ENCODE data around the gene PLA2G6. TPM values are rescaled to one million over a fixed set of nuclear protein-coding genes. Genes with fewer than 3 reads are reported as not detected.

PLA2G6 gene
- total RNA-seq, 1 experiment from 2014 or later: 36.0 TPM

- no TSS peak for BruUV-seq (replicated peaks)
- intact Hi-C loops (cut with micrococcal nuclease): no loop called here
- Histone ChIP-seq H4K20me1 (ENCODE audit: insufficient read depth) (no peaks in the 10 kb centered on the region), H2AFZ (ENCODE audit: low read depth, low read length, poor library complexity, severe bottlenecking) (no peak overlapping the region), H3K4me2 (ENCODE audit: low read length) (no peak overlapping the region), H3K4me3 (replicated peaks in 1 of 2; ENCODE audit: low read depth in 1 of 2, low read length in 2 of 2) (no peak overlapping the region), H3K27me3 (ENCODE audit: insufficient read depth, low read length) (no peaks in the 10 kb centered on the region), H3K9ac (ENCODE audit: low read length) (no peak overlapping the region), H3K36me3 (ENCODE audit: control insufficient read depth in 1 of 2, insufficient read depth in 2 of 2, low read length in 2 of 2) (peaks cover 0 to 13% of the 10 kb centered on the region in 2 experiments; a peak in 2 of 4 replicates), H3K4me1 (ENCODE audit: control insufficient read depth in 1 of 2, insufficient read depth in 2 of 2, low read length in 2 of 2) (peaks cover 2 to 37% of the 10 kb centered on the region in 2 experiments; a peak in 3 of 4 replicates), H3K9me2 (ENCODE audit: insufficient read depth) (no peaks in the 10 kb centered on the region), H3K79me2 (ENCODE audit: insufficient read depth, low read length) (peaks cover 52% of the 10 kb centered on the region), H3K27ac (ENCODE audit: low read depth, low read length) (no peak overlapping the region), H3K9me3 (ENCODE audit: control insufficient read depth in 1 of 2, insufficient read depth in 1 of 2, low read depth in 1 of 2, low read length in 2 of 2) (no peaks in the 10 kb centered on the region)
- DNase-seq (ENCODE audit: low read depth, low spot score) (no peak), ATAC-seq (no peak)
- CTCF ChIA-PET: no interaction called here
- POLR2A ChIA-PET: no interaction called here
- no peak for TF ChIP-seq CTCF (IDR thresholded peaks at IDR 0.05 in 2 of 3, conservative IDR thresholded peaks at IDR 0.05 in 1 of 3; ENCODE audit: borderline replicate concordance in 1 of 3, insufficient read depth in 1 of 3, low read depth in 2 of 3, low read length in 2 of 3)
- TF ChIP-seq ZFX (IDR thresholded peaks at IDR 0.05): no peak
- TF ChIP-seq SP1 (IDR thresholded peaks at IDR 0.05; ENCODE audit: low read depth): no peak
- TF ChIP-seq ZBTB33 (IDR thresholded peaks at IDR 0.05; ENCODE audit: extremely low read depth, insufficient replicate concordance, low read length): no peak
- RAD21 ChIA-PET (ENCODE audit: low non-redundant PET in 1 of 2, low total read pairs in 2 of 2, uncharacterized antibody in 2 of 2, unreplicated experiment in 2 of 2): no interaction called here
Observed at GRCh38 chr22:38212442-38212841, 30.8 kb upstream of the PLA2G6 start.

- Histone ChIP-seq H3K79me2 (ENCODE audit: insufficient read depth, low read length) (peaks cover 56% of the 10 kb centered on the region), H3K4me2 (ENCODE audit: low read length) (no peak overlapping the region), H3K27ac (ENCODE audit: low read depth, low read length) (no peak overlapping the region), H3K4me1 (ENCODE audit: control insufficient read depth in 1 of 2, insufficient read depth in 2 of 2, low read length in 2 of 2) (peaks cover 2 to 36% of the 10 kb centered on the region in 2 experiments; a peak in 3 of 4 replicates), H2AFZ (ENCODE audit: low read depth, low read length, poor library complexity, severe bottlenecking) (no peak overlapping the region), H3K9me3 (ENCODE audit: control insufficient read depth in 1 of 2, insufficient read depth in 1 of 2, low read depth in 1 of 2, low read length in 2 of 2) (no peaks in the 10 kb centered on the region), H3K36me3 (ENCODE audit: control insufficient read depth in 1 of 2, insufficient read depth in 2 of 2, low read length in 2 of 2) (peaks cover 0 to 12% of the 10 kb centered on the region in 2 experiments; a peak in 2 of 4 replicates), H3K9ac (ENCODE audit: low read length) (no peak overlapping the region), H4K20me1 (ENCODE audit: insufficient read depth) (no peaks in the 10 kb centered on the region), H3K4me3 (replicated peaks in 1 of 2; ENCODE audit: low read depth in 1 of 2, low read length in 2 of 2) (no peak overlapping the region), H3K27me3 (ENCODE audit: insufficient read depth, low read length) (no peaks in the 10 kb centered on the region), H3K9me2 (ENCODE audit: insufficient read depth) (no peaks in the 10 kb centered on the region)
- ATAC-seq (no peak), DNase-seq (ENCODE audit: low read depth, low spot score) (no peak)
- ChIA-PET CTCF (no interaction called here), RAD21 (ENCODE audit: low non-redundant PET in 1 of 2, low total read pairs in 2 of 2, uncharacterized antibody in 2 of 2, unreplicated experiment in 2 of 2) (no interaction called here), POLR2A (no interaction called here)
- no TSS peak for BruUV-seq (replicated peaks)
- TF ChIP-seq EZH2phosphoT487 (IDR thresholded peaks at IDR 0.05; ENCODE audit: borderline replicate concordance): no peak
- no peak for TF ChIP-seq POLR2A (IDR thresholded peaks at IDR 0.05; ENCODE audit: borderline replicate concordance, extremely low read depth, insufficient read depth, insufficient read length)
- no peak for TF ChIP-seq REST (IDR thresholded peaks at IDR 0.05; ENCODE audit: low read depth)
- no peak for TF ChIP-seq POLR2AphosphoS5 (IDR thresholded peaks at IDR 0.05; ENCODE audit: low read depth, low read length)
- TF ChIP-seq SIN3A (IDR thresholded peaks at IDR 0.05; ENCODE audit: low read depth): no peak
- no peak for TF ChIP-seq TCF7L2 (IDR thresholded peaks at IDR 0.05; ENCODE audit: borderline replicate concordance, extremely low read depth, insufficient read depth, insufficient read length)
- intact Hi-C loops (cut with micrococcal nuclease): no loop called here
Observed at GRCh38 chr22:38211556-38211955, 29.9 kb upstream of the PLA2G6 start.
